Astrocyte (in vitro differentiated cells and primary cell): Measurements from ENCODE around the gene HTR2B. TPM values are rescaled to one million over a fixed set of nuclear protein-coding genes. Genes with fewer than 3 reads are reported as not detected.
"Not testable (repeated sequence)": the region's sequence is repeated elsewhere in the genome, so short reads cannot be mapped to it uniquely, and the experiment has no call there.

Experiments
- DNase-seq: peaks from one replicate; pipeline ENCODE4 v3.0.0-alpha.2; 2010; ENCODE audit warnings: low read depth
- FAIRE-seq: peaks from 2 replicates; lab custom pipeline; 2011; peaks lifted over from hg19 to GRCh38; lab: Jason Lieb, UNC
- H2AFZ ChIP-seq: 2 replicates; pipeline ENCODE4 v1.6.0; 2012; ENCODE audit warnings: low read depth, low read length, inconsistent platforms
- H3K27ac ChIP-seq: 2 replicates; pipeline ENCODE4 v1.5.1; 2011; ENCODE audit warnings: low read depth, low read length, inconsistent platforms
- H3K27me3 ChIP-seq: 2 replicates; pipeline ENCODE4 v1.6.0; 2011; ENCODE audit warnings: low read length, inconsistent platforms; ENCODE audit not compliant: insufficient read depth
- H3K36me3 ChIP-seq: 2 replicates; pipeline ENCODE4 v1.5.1; 2011; ENCODE audit warnings: low read length, inconsistent platforms; ENCODE audit not compliant: insufficient read depth
- H3K4me1 ChIP-seq: 2 replicates; pipeline ENCODE4 v1.5.1; 2011; ENCODE audit warnings: low read length, inconsistent platforms; ENCODE audit not compliant: insufficient read depth
- H3K4me2 ChIP-seq: 2 replicates; pipeline ENCODE4 v1.6.0; 2012; ENCODE audit warnings: low read length, inconsistent platforms
- H3K4me3 ChIP-seq: 2 replicates; pipeline ENCODE4 v1.5.1; 2011; ENCODE audit warnings: low read depth, mild to moderate bottlenecking, low read length, inconsistent platforms; ENCODE audit not compliant: insufficient read depth
- H3K79me2 ChIP-seq: 2 replicates; pipeline ENCODE4 v1.6.0; 2012; ENCODE audit warnings: mild to moderate bottlenecking, low read length, inconsistent platforms; ENCODE audit not compliant: insufficient read depth
- H3K9ac ChIP-seq: 2 replicates; pipeline ENCODE4 v1.6.0; 2012; ENCODE audit warnings: mild to moderate bottlenecking, low read length, inconsistent platforms
- H3K9me3 ChIP-seq: 2 replicates; pipeline ENCODE4 v1.5.1; 2012; ENCODE audit warnings: low read depth, mild to moderate bottlenecking, low read length, inconsistent platforms; ENCODE audit not compliant: insufficient read depth
- H4K20me1 ChIP-seq: 2 replicates; pipeline ENCODE4 v1.6.0; 2012; ENCODE audit warnings: low read length, inconsistent platforms; ENCODE audit not compliant: insufficient read depth
- H3K27ac Mint-ChIP-seq: one replicate; pipeline ENCODE4 v1.8.0; 2021; ENCODE audit warnings: mild to moderate bottlenecking, mixed read lengths; ENCODE audit not compliant: unreplicated experiment
- H3K27me3 Mint-ChIP-seq: one replicate; pipeline ENCODE4 v1.8.0; 2021; ENCODE audit warnings: low read depth, mixed read lengths; ENCODE audit not compliant: unreplicated experiment
- H3K36me3 Mint-ChIP-seq: one replicate; pipeline ENCODE4 v1.8.0; 2021; ENCODE audit warnings: low read depth, mixed read lengths; ENCODE audit not compliant: unreplicated experiment
- H3K4me1 Mint-ChIP-seq: one replicate; pipeline ENCODE4 v1.8.0; 2021; ENCODE audit warnings: low read depth, mixed read lengths; ENCODE audit not compliant: unreplicated experiment
- H3K4me3 Mint-ChIP-seq: one replicate; pipeline ENCODE4 v1.8.0; 2021; ENCODE audit warnings: mild to moderate bottlenecking, moderate library complexity, mixed read lengths; ENCODE audit not compliant: unreplicated experiment
- H3K9me3 Mint-ChIP-seq: one replicate; pipeline ENCODE4 v1.8.0; 2021; ENCODE audit warnings: mild to moderate bottlenecking, mixed read lengths; ENCODE audit not compliant: unreplicated experiment
- CTCF ChIP-seq: IDR thresholded peaks from 2 replicates; pipeline ENCODE4 v1.5.1; 2011; ENCODE audit warnings: low read depth, mild to moderate bottlenecking, inconsistent platforms, low read length, moderate library complexity; ENCODE audit not compliant: insufficient read depth
- EZH2 ChIP-seq: IDR thresholded peaks from 2 replicates; pipeline ENCODE4 v1.6.1; 2012; ENCODE audit warnings: mild to moderate bottlenecking, low read length, inconsistent platforms; ENCODE audit not compliant: insufficient read depth
- total RNA-seq: library from RNA; stranded (reverse); gene quantifications from 2 replicates; pipeline ENCODE4 v1.2.1, GENCODE V29; 2021

HTR2B gene
- total RNA-seq, 1 donor from 2014 or later, result 0.27 TPM

GRCh38 chr2:231068525-231069222, 56.2 kb downstream of the HTR2B start:
- Histone ChIP-seq H3K27ac (peak overlapping the region; percentile 13), H3K4me3 (no peak overlapping the region), H3K79me2 (peaks cover 23% of the 10 kb centered on the region), H3K4me2 (no peak overlapping the region), H3K9me3 (no peaks in the 10 kb centered on the region), H2AFZ (no peak overlapping the region), H4K20me1 (peaks cover 38% of the 10 kb centered on the region), H3K9ac (no peak overlapping the region), H3K4me1 (peaks cover 9% of the 10 kb centered on the region), H3K36me3 (peaks cover 61% of the 10 kb centered on the region), H3K27me3 (no peaks in the 10 kb centered on the region)
- Mint-ChIP-seq H3K36me3 (peaks cover 7% of the 10 kb centered on the region), H3K4me3 (no peak overlapping the region), H3K27ac (no peak overlapping the region), H3K4me1 (peaks cover 10% of the 10 kb centered on the region), H3K27me3 (no peaks in the 10 kb centered on the region), H3K9me3 (no peaks in the 10 kb centered on the region)
- DNase-seq (peak; percentile 55), FAIRE-seq (no peak)
- TF ChIP-seq CTCF (no peak), EZH2 (no peak)

- not testable (repeated sequence) for H3K36me3 Mint-ChIP-seq, DNase-seq, H3K9ac ChIP-seq, H3K4me1 ChIP-seq, H3K4me2 ChIP-seq, H3K27ac Mint-ChIP-seq, H3K9me3 ChIP-seq, H2AFZ ChIP-seq, H3K4me3 ChIP-seq, H3K9me3 Mint-ChIP-seq, H3K4me3 Mint-ChIP-seq, H3K27me3 ChIP-seq, H3K27me3 Mint-ChIP-seq, FAIRE-seq, H3K27ac ChIP-seq
- Histone ChIP-seq H3K36me3 (peaks cover 63% of the 10 kb centered on the region), H3K79me2 (peaks cover 32% of the 10 kb centered on the region), H4K20me1 (peaks cover 44% of the 10 kb centered on the region)
- peaks cover 10% of the 10 kb centered on the region for H3K4me1 Mint-ChIP-seq
Observed at GRCh38 chr2:231067531-231067930, 57.3 kb downstream of the HTR2B start.

- peaks cover 47% of the 10 kb centered on the region for H3K79me2 ChIP-seq
- Mint-ChIP-seq H3K9me3 (no peaks in the 10 kb centered on the region), H3K36me3 (peaks cover 11% of the 10 kb centered on the region), H3K4me3 (no peak overlapping the region), H3K4me1 (peaks cover 11% of the 10 kb centered on the region), H3K27ac (no peak overlapping the region), H3K27me3 (no peaks in the 10 kb centered on the region)
- no peak for DNase-seq
- no peak overlapping the region for H3K4me3 ChIP-seq
- FAIRE-seq, result no peak
- H3K4me2 ChIP-seq, result no peak overlapping the region
- no peak overlapping the region for H2AFZ ChIP-seq
- TF ChIP-seq EZH2 (no peak), CTCF (no peak)
- peaks cover 64% of the 10 kb centered on the region for H3K36me3 ChIP-seq
- no peak overlapping the region for H3K9ac ChIP-seq
- peaks cover 53% of the 10 kb centered on the region for H4K20me1 ChIP-seq
- H3K27me3 ChIP-seq, result no peaks in the 10 kb centered on the region
- no peak overlapping the region for H3K27ac ChIP-seq
- peaks cover 9% of the 10 kb centered on the region for H3K4me1 ChIP-seq
- H3K9me3 ChIP-seq, result no peaks in the 10 kb centered on the region
Observed at GRCh38 chr2:231065966-231066365, 58.9 kb downstream of the HTR2B start.
